Fibroblast of gingiva (primary cell): Measurements from ENCODE around the gene ABR.
"Not testable (repeated sequence)": the region's sequence is repeated elsewhere in the genome, so short reads cannot be mapped to it uniquely, and the experiment has no call there.

Experiments
- DNase-seq: peaks from one replicate; pipeline ENCODE4 v3.0.0-alpha.2; 2011; ENCODE audit warnings: low read depth

ABR gene

DNA sequence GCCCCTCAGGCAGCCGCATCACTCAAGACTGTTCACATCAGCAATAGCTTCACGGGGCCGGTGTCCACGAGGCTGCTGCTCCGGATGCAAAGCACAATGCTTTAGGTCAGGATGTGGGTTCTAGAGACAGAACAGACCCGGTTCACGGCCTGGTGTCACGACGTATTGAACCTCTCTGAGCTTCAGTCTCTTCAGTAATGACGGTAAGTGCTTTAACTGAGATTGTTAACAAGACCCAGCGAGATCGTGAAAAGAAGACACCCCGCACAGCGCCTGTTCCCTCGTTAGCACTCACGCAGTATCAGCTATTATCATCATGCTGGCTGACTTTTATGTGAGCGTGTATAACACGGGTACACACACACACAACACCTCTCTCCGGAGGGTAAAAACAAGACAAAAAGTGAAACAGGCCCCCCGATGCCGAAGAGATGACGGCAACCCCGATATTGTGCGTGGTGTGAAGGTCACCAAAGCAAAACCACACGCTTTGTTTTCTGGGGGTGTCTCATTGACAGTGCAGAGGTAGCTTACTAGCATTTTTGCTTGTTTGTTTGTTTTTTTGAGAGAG, 21.4 kb upstream of the ABR start:
- DNase-seq: no peak

DNA sequence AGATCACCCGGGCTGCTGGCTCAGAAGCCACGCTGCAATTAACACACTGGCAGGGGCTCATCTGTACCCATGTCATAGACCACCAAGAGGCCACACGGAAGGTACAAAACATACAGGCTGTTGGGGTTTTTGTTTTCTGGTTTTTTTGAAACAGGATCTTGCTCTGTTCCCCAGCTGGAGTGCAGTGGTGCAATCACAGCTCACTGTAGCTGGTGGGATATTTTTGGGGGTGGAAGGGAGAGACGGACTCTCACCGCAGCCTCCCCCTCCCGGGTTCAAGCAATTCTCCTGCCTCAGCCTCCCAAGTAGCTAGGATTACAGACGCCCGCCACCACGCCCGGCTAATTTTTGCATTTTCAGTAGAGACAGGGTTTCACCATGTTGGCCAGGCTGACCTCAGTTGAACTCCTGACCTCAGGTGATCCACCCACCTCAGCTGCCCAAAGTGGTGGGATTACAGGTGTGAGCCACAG, 19.5 kb upstream of the ABR start:
- DNase-seq: not testable (repeated sequence)

DNA sequence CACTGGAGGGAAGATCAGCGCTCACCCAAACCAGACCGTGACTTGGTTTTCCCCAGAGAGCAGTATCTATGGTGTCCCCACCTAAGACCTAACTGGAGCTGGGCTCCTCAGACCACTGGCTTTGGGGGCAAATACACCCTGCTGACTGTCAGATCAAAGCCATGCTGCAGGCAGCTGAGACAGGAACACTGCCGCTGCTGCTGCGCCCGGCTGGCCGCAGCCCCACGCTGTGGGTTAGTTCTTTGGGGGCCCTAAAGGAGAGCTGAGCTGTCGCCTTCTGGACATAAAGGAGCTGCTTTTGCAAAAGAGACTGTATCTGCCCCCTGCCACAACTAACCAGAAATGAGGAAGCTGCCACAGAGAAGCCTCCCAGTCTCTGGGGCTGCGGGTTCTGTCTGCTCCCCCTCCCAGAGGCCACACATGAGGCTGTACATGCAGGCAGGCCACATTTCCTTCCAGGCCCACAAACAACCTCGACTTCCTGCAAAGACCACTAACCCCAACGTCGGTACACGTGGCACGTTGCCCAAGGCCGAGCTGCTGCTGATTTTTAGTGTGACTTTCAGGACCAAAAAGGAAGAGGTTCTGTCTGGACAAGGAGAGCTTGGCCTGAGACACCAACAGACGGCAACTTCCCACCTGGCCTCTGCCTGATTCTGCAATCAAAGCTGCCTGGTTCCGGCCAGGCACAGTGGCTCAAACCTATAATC, 18.2 kb upstream of the ABR start:
- DNase-seq: no peak

DNA sequence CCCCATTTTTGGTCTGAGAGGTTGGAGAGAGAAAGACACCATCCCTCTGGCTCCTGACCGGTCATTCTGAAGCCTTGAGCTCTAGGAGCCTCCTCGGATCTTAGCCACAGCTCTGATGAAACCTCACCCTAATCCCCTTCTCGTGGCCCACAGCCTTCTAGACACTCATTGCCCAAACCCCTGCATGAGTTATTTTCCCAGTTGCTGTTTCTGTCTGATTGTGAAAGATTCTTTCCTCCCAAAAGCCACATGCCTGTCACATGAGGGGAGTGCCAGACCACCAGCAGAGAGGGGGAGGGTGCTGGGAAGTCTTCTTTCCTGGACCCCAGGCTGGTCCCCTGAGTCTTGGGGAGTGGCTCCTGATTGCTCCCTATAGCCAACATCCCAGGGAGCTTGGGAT, 17.6 kb upstream of the ABR start:
- DNase-seq: peak; percentile 77

DNA sequence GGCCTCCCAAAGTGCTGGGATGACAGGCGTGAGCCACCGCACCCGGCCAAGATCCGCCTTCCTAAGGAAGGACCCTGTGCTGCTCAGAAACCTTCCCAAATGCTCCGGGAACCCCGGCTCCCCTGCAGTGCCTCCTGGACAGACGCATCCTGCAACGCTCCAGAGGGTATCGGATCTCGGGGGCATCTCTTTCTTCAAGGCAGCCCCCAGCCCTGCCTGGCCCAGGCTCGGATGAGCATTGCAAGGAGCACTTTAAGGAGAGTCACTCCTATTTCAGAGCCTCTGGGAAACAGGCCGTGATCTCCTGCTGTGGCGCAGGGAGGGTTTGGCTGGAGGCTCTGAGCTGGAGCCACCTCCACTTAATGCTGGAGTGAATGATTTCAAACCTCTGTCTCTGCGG, 17.2 kb upstream of the ABR start:
- no peak for DNase-seq

DNA sequence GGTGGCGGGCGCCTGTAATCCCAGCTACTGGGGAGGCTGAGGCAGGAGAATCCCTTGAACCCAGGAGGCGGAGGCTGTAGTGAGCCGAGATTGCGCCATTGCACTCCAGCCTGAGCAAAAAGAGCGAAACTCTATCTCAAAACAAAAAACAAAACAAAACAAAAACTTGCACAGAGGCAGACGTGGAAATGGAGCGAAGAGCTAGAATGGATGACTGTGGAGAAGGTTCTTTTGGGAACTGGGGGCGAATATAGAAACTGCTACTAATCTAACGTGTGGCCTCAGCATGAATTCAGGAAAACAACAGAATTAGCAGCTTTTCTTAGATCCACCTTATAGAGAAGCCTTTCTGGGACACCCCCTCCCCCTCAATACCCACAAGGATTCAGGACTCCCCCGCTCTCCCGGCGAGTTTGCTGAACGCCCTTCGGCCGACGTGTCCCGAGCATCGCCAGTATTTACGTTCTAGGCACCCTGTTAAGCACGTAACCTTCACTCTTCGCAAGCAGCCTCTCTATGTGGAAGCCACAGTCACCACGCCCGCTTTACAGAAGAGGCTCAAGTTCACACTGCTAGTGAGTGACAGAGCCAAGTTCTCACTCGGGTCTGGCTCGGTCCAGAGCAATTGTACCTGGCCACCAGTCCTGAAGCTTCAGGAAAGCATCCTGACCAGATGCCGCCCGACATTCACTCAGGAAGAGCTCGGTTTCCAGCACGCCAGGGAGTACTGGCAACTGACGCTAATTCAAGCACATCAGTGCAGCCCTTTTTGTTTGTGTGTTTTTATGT, 13.3 kb upstream of the ABR start:
- no peak for DNase-seq

DNA sequence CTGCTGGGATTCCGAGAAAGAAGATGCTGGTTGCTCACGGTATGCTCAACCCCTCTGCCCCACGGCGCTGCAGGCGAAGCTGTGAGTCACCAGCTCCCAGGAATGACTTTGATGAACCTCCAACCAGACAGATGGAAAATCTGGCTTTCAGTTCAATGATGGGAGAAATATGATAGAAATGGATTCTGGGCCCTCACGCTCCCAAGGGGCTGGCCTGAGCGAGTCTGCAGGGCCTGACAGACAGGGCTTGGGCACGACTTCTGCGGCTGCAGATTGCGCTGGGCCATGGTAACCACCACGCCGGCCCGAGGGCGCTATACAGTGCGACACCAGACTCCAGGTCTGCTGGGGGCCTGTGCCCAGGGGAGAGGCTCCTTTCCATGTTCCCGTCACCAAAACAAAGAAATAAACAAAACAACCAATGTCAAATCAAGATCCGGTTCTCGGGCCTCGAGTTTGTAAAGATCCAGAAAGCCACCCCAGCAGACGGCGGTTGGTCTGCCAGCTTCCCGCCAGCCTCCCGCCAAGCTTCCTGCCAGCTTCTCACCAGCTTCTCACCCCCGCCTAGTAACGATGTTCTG, 11.1 kb upstream of the ABR start:
- DNase-seq: peak; percentile 34

DNA sequence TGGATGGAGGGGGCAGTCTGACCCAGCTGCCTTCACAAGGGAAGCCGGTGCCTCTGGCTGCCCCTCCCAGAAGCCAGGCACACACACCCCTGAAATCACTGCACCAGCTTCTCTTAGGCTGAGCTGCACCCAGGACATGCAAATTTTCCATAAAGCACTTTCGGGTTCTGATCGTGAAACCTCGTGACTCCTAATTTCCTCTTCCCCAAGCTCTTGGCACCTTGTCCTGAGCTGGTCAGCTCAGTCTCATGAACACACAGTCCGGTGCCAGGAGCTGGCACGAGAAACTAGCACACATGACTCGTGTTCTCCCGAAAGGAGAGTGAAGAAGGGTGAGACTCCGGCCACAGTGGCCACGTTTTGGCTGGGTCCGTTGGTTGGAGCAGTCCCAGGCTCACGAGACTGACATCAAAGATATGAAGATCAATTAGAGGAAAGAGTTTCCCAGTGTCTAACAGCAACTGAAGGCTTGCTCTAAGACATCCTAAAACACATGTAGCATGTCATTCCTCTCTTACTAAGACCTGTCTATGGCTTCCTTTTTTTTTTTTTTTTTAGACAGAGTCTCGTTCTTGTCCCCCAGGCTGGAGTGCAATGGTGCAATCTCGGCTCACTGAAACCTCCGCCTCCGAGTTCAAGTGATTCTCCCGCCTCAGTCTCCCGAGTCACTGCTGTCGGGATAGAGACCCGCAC, 9.2 kb upstream of the ABR start:
- DNase-seq: peak; percentile 90

DNA sequence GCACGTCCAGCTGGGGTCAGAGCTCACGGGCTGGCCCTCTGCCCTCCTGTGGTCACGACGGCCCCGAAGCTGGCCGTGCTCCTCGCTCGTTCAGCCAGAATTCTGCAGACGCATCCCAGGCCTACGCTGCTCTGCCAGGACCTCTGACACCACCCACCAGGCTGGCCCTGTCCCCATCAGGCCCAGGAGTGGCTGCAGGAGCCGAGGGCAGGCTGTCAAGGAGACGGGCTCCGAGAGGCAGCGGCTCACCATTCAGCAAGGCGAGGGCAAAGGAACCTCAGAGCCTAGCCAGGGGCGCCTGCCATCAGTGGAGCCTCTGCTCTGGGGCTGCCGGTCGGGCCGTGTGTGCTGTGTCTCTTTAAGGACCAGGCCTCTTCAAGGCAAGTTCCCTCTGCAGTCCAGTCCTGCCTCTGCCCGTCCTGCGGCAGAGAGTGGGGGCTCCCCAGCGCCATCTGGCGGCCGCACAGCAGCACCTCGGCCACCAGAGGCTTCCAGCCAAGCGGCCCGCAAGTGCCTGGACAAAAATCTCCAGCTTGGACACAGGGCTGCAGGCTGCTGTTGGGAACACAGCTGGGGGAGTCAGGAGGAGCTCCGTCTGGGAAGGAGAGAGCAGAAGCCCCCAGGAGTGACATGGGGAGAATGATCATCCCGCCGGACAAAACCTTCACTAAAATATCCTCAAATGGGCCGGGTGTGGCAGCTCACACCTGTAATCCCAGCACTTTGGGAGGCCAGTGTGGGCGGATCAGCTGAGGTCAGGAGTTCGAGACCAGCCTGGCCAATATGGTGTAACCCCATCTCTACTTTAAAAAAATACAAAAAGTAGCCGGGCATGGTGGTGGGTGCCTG, 7.4 kb upstream of the ABR start:
- peak; percentile 83 for DNase-seq

DNA sequence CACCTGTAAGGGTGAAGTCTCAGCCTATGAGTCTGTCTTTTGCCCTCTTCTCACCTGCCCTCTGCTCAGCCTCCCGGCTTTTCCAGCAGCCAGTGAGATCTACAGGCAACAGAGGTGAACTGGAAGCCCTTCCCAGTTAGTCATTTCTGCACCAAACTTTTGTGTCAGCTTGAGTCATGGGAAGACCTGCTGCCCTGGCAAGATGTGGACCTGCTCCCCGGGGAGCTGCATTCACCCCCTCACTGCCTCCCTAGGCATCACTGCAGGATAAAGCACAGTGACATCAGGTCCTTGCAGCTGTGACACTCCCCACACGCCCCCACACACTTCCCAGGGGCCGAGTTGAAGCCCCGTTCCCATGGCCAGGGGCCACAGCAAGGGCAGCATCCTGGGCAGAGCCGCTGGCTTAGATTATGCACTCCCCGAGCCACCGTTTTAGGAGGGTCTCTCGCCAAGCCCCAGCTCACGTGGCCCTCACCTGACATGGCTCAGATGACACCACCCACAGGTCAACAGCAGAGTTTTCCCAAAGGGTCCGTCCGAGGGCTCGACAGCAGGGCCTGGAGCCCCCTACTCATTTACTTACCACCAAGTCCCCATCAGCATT, 6.5 kb upstream of the ABR start:
- DNase-seq: no peak

DNA sequence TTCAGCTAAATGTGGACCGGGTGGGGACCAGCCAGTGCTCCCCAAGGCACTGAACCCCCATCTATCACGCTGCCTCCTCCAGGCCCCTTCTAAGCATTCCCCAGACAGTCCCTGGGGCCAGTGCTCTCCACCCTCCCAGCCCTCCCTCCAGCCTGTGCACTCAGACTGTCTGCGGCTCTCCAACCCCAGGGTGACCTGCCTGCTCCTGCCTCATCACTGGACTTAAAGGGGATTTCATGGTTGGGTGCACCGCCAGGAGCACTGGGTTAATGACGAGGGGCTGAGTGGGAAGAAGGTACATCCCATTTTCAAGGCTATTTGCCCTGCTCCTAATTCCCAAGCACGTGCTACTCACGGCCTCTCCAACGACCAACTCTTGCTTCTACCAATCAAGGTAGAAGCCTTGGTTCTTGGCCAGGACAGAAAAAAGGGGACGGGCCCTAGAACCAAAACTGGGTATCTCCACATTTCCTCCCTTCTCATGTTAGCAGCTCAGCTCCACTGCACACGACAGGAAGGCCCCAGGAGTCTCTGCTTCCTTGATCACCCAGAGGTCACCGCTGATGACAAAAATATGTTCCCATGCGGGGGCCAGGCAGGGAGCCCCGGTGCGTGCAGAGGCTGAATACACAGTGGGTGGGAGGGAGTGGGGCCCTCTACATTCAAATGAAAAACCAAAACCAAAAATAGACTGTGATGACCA, 3.5 kb upstream of the ABR start:
- DNase-seq: no peak

DNA sequence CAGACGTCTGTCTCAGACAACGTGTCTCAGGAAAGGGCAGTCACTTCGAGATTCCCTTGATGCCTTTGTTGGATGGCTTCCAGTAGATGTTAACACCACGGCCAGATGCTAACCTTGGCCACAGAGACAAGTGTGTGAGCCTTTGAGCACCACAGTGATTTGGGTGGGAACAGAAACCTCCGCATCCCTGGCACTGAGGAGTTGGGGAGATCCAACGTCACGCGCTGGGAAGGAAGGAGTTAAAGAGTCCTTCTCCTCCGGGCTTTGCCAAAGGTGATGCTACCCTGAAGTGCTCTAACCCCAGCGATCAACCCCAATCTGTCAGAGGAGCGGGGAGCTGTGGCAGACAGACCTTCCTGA, 3.0 kb upstream of the ABR start:
- DNase-seq: no peak

DNA sequence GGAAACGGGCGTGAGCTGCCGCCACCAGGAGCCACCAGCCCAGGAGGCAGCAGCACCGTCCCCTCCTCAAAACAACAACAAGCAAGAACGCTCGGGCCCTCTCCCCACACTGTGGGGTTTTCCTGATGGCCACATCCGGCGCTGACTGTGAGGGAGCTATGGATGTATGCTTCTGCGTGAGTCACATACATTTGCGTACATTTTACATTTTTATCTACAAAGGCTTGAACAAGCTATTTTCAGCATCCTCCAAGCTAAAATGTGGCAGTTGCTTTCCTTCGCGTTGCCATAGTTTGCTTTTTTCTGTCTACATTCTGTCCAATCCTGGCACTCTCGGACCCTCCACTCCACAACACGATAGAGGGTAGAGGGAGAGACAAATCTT, 2.0 kb upstream of the ABR start:
- DNase-seq: no peak

DNA sequence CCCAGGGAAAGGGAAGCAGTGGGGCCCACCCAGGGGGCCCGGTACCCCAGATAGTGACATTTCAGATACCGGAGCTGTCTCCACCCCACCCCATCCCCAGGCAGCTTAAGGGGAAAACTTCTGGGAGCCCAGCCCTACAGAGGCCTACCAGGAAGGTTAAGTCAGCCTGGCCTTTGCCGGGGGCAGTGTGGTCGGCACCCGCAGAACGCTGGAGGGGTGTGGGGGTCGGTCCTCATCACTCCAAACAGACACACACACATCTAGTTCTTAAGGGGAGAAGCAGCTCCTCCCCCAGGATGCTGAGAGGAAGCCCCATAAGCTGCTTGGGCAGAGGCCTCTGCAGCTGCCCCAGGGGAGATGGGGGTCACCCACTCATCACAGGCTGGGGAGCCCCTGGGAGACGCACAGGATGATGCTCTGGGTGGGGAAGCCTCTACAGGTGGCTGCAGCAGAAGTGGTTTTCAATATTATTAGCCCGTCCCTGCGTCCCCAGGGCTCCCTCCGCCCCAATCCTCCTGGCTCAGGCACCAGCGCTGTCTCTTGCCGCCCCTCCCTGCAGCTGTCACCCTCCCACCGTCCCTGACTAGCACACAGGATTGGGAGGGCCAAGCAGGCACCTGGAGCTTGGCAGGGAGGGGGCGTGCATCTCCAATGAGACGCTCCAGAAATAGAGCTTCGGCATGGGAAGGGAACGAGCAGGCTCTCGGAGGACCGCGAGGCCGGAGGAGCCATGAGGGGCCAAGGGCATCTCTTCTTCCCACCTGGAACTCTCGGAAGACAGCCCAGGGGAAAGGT, 1.4 kb upstream of the ABR start:
- no peak for DNase-seq

DNA sequence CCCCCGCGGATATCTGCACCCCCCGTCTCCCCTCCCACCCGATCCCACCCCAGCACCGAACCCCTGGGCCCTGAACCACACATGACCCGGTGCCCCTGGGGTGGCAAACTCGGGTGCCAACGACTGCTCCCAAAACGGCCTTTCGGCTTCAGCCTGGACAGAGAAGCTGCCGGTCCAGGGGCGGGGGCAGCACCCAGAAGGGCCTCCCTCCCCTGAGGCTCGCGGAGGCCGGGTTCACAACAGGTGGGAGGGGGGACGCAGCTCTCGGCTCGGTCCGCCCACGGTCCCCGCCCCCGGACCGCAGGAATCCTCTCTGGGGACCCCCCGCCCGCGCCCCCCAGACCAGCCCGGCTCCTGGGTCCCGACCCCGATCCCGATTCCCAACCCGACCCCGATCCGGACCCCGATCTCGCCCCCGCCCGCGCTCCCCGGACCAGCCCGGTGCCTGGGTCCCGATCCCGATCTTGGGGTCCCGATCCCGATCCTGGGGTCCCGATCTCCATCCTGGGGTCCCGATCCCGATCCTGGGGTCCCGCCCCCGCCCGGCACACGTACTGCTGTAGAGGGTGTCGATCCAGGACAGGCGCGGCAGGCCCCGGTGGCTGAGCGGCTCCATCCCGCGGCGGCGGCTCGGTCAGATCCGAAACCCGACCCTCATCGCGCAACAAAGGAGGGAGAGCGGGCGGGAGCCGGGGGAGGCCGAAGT, 516 bp downstream of the ABR start:
- DNase-seq: peak; percentile 29

DNA sequence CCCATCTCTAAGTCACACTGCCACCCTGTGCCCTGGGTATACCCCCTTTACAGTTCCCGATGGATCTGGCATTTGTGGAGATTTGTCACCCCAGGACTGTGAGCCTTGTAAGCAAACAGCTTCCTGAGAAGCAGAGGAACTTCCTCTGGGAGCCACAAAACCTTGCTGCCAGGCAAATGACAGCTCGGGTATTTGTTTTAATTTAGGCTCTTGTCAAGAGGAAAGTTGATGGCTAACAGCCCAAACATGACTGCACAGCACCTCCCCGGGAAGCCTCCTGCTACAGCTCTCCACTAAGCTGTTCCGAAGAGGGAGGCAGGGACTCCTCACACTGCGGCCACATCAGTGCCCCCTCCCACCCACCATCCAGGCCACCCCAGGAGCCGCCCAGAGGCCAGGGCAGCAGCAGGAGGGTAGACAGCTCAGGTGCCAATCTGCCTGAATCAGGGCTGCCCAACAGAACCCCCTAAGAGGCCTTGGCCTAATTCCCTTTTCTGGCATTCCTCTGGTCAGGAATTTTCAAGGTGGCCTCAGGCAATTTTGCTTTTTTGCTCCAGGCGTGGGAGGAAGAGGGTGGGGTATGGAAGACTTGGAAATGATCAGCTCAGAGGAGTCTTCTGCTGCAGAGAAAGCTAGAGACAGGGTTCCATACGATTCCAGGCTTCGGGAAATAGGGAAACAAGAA, 2.6 kb downstream of the ABR start:
- peak; percentile 21 for DNase-seq

DNA sequence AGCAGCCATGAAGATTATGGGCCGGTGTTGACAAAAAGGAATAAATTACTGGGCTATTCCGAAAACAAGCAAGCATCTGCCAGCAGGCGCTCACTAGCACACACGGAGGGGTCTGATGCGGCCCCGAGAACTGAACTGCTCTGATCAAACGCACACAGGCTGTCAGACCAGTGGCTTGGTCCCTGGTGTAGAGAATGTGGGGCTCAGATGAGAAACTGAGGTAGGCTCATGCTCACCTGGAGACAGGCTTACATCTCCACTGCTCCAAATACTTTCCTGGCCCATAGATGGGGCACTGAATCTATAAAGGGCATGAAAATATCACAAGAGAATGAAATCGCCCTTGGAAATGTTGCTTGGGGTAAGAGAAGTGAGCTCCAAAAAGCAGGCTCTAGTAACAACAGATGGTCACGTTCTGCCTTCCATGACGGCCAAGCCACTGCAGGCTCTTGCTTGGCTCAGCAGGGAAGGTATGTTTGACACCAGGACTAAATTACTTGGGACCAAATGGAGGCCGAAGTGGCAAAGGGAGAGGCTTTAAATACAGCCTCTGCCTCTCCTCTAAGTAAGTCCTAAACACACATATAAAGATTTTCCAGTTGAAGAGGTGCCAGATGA, 5.4 kb downstream of the ABR start:
- no peak for DNase-seq
